ENCODE results near the gene FGGY.

The FGGY gene

GRCh38 chr1:59549066-59549837, 252.4 kb downstream of the FGGY start:
- no peak for TF ChIP-seq CTCF (conservative IDR thresholded peaks at IDR 0.05)
- H3K27ac ChIP-seq: no peak overlapping the region

- H3K27ac ChIP-seq: no peak overlapping the region
- TF ChIP-seq CTCF (conservative IDR thresholded peaks at IDR 0.05): no peak
Observed at GRCh38 chr1:59549903-59550302, 253.0 kb downstream of the FGGY start.

- TF ChIP-seq CTCF (conservative IDR thresholded peaks at IDR 0.05): no peak
- H3K27ac ChIP-seq: no peak overlapping the region
Observed at GRCh38 chr1:59552007-59552406, 255.1 kb downstream of the FGGY start.

- TF ChIP-seq CTCF (conservative IDR thresholded peaks at IDR 0.05): no peak
- H3K27ac ChIP-seq: no peak overlapping the region
Observed at GRCh38 chr1:59553371-59553770, 256.5 kb downstream of the FGGY start.

GRCh38 chr1:59554011-59554663, 257.2 kb downstream of the FGGY start:
- no peak for TF ChIP-seq CTCF (conservative IDR thresholded peaks at IDR 0.05)
- H3K27ac ChIP-seq: no peak overlapping the region

- no peak for TF ChIP-seq CTCF (conservative IDR thresholded peaks at IDR 0.05)
- H3K27ac ChIP-seq: no peak overlapping the region
Observed at GRCh38 chr1:59554752-59555151, 257.9 kb downstream of the FGGY start.

GRCh38 chr1:59556398-59556797, 259.5 kb downstream of the FGGY start:
- no peak overlapping the region for H3K27ac ChIP-seq
- no peak for TF ChIP-seq CTCF (conservative IDR thresholded peaks at IDR 0.05)

All from VCaP (cell line).